IPS-20b (cell line): Measurements from ENCODE around the gene ALOX12.
"Not testable (repeated sequence)": the region's sequence is repeated elsewhere in the genome, so short reads cannot be mapped to it uniquely, and the experiment has no call there.

ENCODE experiments used
- H3K27ac ChIP-seq: one replicate; pipeline ENCODE4 v1.5.1; 2013; ENCODE audit warnings: low read length
- H3K27me3 ChIP-seq: 2 replicates; pipeline ENCODE4 v1.6.1; 2013; ENCODE audit warnings: mild to moderate bottlenecking, low read length, inconsistent platforms; ENCODE audit not compliant: insufficient read depth
- H3K36me3 ChIP-seq: 2 replicates; pipeline ENCODE4 v1.6.1; 2013; ENCODE audit warnings: low read depth, mild to moderate bottlenecking, inconsistent platforms, low read length, moderate library complexity; ENCODE audit not compliant: insufficient read depth
- H3K4me1 ChIP-seq: 2 replicates; pipeline ENCODE4 v1.6.1; 2013; ENCODE audit warnings: mild to moderate bottlenecking, control low read depth, inconsistent platforms, low read length, moderate library complexity; ENCODE audit not compliant: insufficient read depth
- H3K4me3 ChIP-seq: 2 replicates; pipeline ENCODE4 v1.5.1; 2013; ENCODE audit warnings: mild to moderate bottlenecking, low read length, inconsistent platforms
- H3K9ac ChIP-seq: 2 replicates; pipeline ENCODE4 v1.6.1; 2013; ENCODE audit warnings: low read depth, mild to moderate bottlenecking, inconsistent platforms, low read length, moderate library complexity
- H3K9me3 ChIP-seq: 2 replicates; pipeline ENCODE4 v1.6.1; 2013; ENCODE audit warnings: mild to moderate bottlenecking, low read depth, low read length, inconsistent platforms; ENCODE audit not compliant: insufficient read depth

Gene ALOX12, protein sequence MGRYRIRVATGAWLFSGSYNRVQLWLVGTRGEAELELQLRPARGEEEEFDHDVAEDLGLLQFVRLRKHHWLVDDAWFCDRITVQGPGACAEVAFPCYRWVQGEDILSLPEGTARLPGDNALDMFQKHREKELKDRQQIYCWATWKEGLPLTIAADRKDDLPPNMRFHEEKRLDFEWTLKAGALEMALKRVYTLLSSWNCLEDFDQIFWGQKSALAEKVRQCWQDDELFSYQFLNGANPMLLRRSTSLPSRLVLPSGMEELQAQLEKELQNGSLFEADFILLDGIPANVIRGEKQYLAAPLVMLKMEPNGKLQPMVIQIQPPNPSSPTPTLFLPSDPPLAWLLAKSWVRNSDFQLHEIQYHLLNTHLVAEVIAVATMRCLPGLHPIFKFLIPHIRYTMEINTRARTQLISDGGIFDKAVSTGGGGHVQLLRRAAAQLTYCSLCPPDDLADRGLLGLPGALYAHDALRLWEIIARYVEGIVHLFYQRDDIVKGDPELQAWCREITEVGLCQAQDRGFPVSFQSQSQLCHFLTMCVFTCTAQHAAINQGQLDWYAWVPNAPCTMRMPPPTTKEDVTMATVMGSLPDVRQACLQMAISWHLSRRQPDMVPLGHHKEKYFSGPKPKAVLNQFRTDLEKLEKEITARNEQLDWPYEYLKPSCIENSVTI

DNA sequence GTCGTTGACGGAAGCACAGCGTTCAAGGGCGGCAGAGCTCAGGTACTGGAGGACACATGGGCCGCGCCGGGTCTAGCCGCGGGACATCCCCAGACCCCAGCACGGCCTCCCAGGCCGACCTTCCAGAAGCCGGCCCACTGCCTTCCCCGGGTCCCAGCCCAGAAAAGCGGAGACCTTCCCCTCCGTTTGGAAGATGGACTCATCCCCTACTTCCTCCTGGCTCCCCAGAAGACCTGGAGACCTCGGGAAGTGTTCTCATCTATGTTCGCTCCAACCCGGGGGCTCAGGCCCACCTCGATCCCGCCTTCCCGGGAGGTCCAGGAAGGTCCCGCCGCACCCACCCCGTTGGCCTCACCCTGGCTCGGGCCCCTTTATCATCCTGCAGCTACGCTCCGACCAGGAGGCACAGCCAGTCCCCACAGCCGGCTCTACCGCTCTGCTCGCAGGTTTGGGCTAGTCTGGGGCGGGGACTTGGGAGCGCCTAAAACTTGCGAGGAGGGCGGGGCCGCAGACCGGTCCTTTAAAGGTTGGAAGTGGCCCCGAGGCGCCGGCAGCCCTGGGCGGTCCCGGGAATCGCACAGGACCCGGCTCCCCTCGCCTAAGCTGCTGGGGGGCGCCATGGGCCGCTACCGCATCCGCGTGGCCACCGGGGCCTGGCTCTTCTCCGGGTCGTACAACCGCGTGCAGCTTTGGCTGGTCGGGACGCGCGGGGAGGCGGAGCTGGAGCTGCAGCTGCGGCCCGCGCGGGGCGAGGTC, at the start of gene ALOX12:
TSS of gene ALOX12 (plus strand) at position 550 of the 756 bp plus-strand sequence. CDS start at position 619, 69 bp downstream.
- Histone ChIP-seq H3K4me3 (peak within 1 kb of the TSS; percentile 72), H3K9me3 (no peaks in the 10 kb centered on the region), H3K9ac (peak within 1 kb of the TSS; percentile 45; the same call in 1 of the 2 replicates), H3K4me1 (no peaks in the 10 kb centered on the region), H3K27me3 (peaks cover 31% of the 10 kb centered on the region), H3K36me3 (peaks cover 12% of the 10 kb centered on the region; the same call in 1 of the 2 replicates), H3K27ac (no peak within 1 kb of the TSS)

DNA sequence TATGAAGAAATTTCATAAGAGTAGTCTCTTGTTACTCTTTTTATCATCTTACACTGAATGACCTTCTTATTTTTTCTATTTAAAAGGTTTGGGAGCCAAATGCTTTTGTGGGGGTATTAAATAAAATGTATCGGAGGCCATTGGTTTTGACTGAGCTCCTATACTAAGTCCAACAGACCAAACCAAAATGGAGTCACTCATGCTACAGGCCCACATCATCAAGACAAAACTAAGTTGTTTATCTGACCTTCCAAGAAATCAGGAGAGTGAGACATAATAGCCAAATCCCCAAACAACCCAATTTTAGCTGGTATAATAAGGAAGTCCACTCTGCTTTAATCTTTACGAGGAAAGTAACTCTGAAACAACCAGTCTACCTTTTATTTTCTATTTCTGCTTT, 48.1 kb upstream of the ALOX12 start:
- no peaks in the 10 kb centered on the region for H3K9me3 ChIP-seq
- H3K4me3 ChIP-seq = no peak overlapping the region
- no peak overlapping the region for H3K27ac ChIP-seq
- H3K27me3 ChIP-seq = no peaks in the 10 kb centered on the region
- no peaks in the 10 kb centered on the region for H3K36me3 ChIP-seq
- H3K4me1 ChIP-seq = no peaks in the 10 kb centered on the region
- no peak overlapping the region for H3K9ac ChIP-seq

DNA sequence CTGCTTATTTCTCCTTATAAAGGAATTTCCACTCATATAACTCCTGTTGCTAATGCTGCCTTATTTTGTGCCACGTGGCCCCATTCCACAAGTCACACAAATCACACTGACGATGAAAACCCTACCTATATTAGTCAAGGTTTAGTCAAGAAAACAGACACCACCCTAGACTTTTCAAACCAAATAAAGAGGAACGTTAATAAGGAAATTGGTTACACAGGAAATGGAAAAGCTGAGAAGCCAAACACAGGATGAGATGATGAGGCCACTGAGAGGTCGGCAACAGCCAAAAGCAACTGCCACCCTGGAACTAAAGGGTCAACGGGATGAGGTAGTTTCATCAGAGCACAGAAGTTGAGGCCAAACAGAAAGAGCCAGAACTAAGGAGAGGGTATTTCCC, 47.3 kb upstream of the ALOX12 start:
- H3K9me3 ChIP-seq = no peaks in the 10 kb centered on the region
- no peaks in the 10 kb centered on the region for H3K4me1 ChIP-seq
- no peaks in the 10 kb centered on the region for H3K27me3 ChIP-seq
- no peak overlapping the region for H3K4me3 ChIP-seq
- no peak overlapping the region for H3K27ac ChIP-seq
- no peak overlapping the region for H3K9ac ChIP-seq
- H3K36me3 ChIP-seq = no peaks in the 10 kb centered on the region

DNA sequence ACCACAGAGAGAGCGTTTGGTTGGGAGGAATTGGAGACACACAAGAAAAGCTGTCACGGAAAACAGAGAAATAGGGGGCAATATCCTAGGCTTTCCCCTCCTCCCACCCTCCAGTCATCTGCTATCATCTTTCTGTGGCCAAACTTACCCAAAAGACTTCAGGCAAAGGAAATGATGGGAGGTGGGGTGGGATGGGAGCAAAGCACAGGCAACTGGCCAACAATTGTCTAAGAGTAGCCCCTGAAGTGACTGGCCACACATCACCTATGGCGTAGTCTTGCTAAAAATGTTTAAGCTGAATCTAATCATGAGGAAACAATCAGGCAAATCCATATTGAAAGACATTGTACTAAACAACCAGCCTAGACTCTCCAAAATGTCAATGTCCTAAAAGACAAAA, 46.9 kb upstream of the ALOX12 start:
- Histone ChIP-seq H3K27me3 (no peaks in the 10 kb centered on the region), H3K4me3 (no peak overlapping the region), H3K36me3 (no peaks in the 10 kb centered on the region), H3K9me3 (no peaks in the 10 kb centered on the region), H3K4me1 (no peaks in the 10 kb centered on the region), H3K27ac (no peak overlapping the region), H3K9ac (no peak overlapping the region)

DNA sequence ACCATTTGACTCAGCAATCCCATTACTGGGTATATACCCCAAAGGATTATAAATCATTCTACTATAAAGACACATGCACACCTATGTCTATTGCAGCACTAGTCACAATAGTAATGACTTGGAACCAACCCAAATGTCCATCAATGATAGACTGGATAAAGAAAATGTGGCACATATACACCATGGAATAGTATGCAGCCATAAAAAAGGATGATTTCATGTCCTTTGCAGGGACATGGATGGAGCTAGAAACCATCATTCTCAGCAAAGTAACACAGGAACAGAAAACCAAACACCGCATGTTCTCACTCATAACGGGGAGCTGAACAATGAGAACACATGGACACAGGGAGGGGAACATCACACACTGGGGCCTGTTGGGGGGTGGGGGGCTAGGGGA, 44.9 kb upstream of the ALOX12 start:
- not testable (repeated sequence) for H3K9me3 ChIP-seq, H3K4me3 ChIP-seq, H3K27me3 ChIP-seq, H3K4me1 ChIP-seq, H3K27ac ChIP-seq, H3K36me3 ChIP-seq, H3K9ac ChIP-seq

DNA sequence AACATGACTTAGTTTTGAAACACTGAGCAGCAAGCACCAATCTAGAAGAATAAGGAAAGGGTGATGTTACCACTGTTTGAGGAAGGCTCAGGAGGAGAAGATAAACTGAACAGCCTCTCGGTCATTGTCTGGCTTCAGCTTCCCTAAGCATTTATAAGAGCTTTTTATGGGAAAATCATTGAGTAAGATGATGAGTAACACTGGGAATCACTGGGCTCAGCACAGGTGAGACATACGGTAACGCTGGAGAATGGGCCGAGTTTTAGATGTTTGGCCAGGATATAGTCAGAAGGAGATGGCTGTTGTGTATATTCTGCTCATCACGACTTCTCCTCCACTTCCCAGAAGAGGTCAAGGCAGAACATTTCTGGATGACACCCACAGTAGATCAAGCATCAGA, 42.2 kb upstream of the ALOX12 start:
- Histone ChIP-seq H3K9ac (no peak overlapping the region), H3K27me3 (no peaks in the 10 kb centered on the region), H3K36me3 (no peaks in the 10 kb centered on the region), H3K4me3 (no peak overlapping the region), H3K27ac (no peak overlapping the region), H3K9me3 (no peaks in the 10 kb centered on the region), H3K4me1 (no peaks in the 10 kb centered on the region)

DNA sequence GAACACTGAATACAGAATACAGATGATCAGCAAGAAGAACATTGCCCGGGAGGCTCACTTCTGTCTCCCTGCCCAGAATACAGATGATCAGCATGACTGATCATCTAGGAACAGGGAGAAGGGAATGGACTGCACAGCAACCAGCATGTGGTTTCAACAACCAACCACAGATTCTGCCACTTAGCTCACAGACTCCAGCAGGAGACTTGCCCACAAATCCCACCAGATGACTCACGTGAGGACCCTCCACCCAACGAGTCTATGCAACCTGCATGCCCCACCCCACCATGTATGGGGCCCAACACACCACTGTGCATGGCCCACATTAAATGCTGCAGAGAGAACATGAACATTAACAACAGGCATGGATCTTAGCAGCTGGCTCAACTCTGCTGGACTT, 36.1 kb upstream of the ALOX12 start:
- Histone ChIP-seq H3K27ac (no peak overlapping the region), H3K4me1 (no peaks in the 10 kb centered on the region), H3K27me3 (no peaks in the 10 kb centered on the region), H3K36me3 (no peaks in the 10 kb centered on the region), H3K9ac (no peak overlapping the region), H3K9me3 (no peaks in the 10 kb centered on the region), H3K4me3 (no peak overlapping the region)

DNA sequence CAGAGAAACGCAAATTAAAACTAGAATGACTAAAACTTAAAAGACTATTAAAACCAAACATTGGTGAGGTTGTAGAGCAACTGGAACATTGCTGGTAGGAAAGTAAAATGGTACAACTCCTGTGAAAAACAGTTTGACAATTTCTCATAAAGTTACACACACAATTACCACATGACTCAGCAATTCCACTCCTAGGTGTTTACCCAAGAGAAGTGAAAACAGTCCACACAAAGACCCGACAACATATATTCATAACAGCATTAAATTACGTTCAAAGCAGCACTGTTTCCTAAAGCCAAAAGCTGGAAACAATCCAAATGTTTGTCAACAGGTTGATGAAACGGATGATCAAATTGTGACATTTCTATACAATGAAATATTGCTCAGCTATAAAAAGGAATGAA, 26.5 kb upstream of the ALOX12 start:
- H3K9me3 ChIP-seq = no peaks in the 10 kb centered on the region
- no peaks in the 10 kb centered on the region for H3K36me3 ChIP-seq
- no peak overlapping the region for H3K4me3 ChIP-seq
- H3K9ac ChIP-seq = no peak overlapping the region
- no peaks in the 10 kb centered on the region for H3K4me1 ChIP-seq
- H3K27ac ChIP-seq = no peak overlapping the region
- H3K27me3 ChIP-seq = no peaks in the 10 kb centered on the region

DNA sequence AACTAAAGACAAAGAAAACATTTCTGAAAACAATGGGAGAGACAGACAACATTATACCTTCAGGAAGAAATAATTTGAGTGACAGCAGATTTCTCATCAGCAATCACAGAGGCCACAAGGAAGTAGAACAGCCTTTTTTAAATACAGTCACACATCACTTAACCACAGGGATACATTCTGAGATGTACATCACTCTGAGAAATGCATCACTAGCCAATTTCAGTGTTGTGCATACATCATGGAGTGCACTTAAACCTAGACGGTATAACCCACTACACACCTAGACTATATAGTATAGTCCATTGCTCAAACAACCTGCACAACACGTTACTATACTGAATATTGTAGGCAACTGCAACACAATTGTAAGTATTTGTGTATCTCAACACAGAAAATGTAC, 24.9 kb upstream of the ALOX12 start:
- Histone ChIP-seq H3K9ac (no peak overlapping the region), H3K4me1 (no peaks in the 10 kb centered on the region), H3K4me3 (no peak overlapping the region), H3K27ac (no peak overlapping the region), H3K36me3 (no peaks in the 10 kb centered on the region), H3K27me3 (no peaks in the 10 kb centered on the region), H3K9me3 (no peaks in the 10 kb centered on the region)

DNA sequence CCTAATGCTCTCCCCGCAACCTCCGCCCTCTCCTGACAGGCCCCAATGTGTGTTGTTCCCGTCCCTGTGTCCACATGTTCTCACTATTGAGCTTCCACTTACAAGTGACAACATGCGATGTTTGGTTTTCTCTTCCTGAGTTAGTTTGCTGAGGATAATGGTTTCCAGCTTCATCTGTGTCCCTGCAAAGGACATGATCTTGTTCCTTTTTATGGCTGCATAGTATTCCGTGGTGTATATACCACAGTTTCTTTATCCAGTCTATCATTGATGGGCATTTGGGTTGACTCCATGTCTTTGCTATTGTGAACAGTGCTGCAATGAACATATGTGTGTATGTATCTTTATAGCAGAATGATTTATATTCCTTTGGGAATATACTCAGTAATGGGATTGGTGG, 16.4 kb upstream of the ALOX12 start:
- H3K4me1 ChIP-seq, H3K4me3 ChIP-seq, H3K36me3 ChIP-seq, H3K27ac ChIP-seq, H3K9me3 ChIP-seq, H3K27me3 ChIP-seq, H3K9ac ChIP-seq: not testable (repeated sequence)

DNA sequence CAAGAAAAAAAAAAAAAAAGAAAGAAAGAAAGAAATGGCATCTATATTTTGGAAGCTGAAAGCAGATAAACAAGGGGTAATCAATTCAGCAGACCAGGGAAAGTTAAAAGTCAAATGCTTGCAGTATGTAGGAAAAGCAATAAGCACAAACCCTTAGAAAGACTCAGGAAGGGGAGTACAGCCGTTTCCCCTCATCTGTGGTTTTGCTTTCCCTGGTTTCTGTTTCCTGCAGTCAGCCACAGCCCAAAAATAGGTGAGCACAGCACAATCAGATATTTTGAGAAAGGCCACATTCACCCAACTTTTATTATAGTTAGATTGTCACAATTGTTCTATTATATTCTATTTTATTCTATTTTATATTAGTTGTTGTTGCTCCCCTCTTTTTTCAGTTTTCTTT, 14.4 kb upstream of the ALOX12 start:
- Histone ChIP-seq H3K9me3 (no peaks in the 10 kb centered on the region), H3K4me3 (no peak overlapping the region), H3K9ac (no peak overlapping the region)

DNA sequence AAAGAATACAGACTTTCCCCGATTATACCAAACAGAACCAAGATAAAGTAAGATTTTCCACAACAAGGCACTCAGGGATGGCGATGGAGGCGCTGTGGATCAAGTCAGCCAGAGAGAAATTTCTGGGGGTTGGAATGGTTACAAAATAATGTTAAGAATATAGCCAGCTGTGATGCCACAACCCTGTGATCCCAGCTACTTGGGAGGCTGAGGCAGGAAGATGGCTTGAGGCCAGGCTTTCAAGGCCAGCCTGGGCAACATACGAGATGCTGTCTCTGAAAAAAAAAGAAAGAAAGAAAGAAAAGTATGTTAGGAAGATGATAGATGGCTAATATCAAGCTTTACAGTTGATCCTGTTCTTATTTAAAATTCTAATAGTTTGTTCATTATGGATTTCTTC, 10.6 kb upstream of the ALOX12 start:
- Histone ChIP-seq H3K4me1 (no peaks in the 10 kb centered on the region), H3K9me3 (no peaks in the 10 kb centered on the region), H3K27ac (no peak overlapping the region), H3K4me3 (no peak overlapping the region), H3K36me3 (no peaks in the 10 kb centered on the region), H3K9ac (no peak overlapping the region), H3K27me3 (no peaks in the 10 kb centered on the region)

More for the DNA sequence above, 14.4 kb upstream of the ALOX12 start:
- no peak overlapping the region for H3K27ac ChIP-seq
- H3K27me3 ChIP-seq = no peaks in the 10 kb centered on the region
- H3K4me1 ChIP-seq = no peaks in the 10 kb centered on the region
- H3K36me3 ChIP-seq = no peaks in the 10 kb centered on the region
